ENCODE results near the gene BRI3.

- TF ChIP-seq, protein P1, sequence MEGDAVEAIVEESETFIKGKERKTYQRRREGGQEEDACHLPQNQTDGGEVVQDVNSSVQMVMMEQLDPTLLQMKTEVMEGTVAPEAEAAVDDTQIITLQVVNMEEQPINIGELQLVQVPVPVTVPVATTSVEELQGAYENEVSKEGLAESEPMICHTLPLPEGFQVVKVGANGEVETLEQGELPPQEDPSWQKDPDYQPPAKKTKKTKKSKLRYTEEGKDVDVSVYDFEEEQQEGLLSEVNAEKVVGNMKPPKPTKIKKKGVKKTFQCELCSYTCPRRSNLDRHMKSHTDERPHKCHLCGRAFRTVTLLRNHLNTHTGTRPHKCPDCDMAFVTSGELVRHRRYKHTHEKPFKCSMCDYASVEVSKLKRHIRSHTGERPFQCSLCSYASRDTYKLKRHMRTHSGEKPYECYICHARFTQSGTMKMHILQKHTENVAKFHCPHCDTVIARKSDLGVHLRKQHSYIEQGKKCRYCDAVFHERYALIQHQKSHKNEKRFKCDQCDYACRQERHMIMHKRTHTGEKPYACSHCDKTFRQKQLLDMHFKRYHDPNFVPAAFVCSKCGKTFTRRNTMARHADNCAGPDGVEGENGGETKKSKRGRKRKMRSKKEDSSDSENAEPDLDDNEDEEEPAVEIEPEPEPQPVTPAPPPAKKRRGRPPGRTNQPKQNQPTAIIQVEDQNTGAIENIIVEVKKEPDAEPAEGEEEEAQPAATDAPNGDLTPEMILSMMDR (IDR thresholded peaks at IDR 0.05): no peak
- no peak for TF ChIP-seq POLR2A (IDR thresholded peaks at IDR 0.05)
These were observed 44.9 kb upstream of the BRI3 start for GRCh38 chr7:98236355-98237185.

All from heart left ventricle (tissue), 13 donors.